Embryonic facial prominence (tissue), 1 donor: Measurements from ENCODE around the gene PRR33.
A peak's percentile ranks its signal among the peaks of the same experiment; 100 is the strongest.

ENCODE experiments used
- DNase-seq: peaks from one replicate; pipeline ENCODE4 v3.0.0-alpha.2; 2016; ENCODE audit errors: extremely low spot score

Gene PRR33

GRCh38 chr11:1927848-1928469 lies 36.3 kb upstream of the PRR33 start:
- no peak for DNase-seq

GRCh38 chr11:1927026-1927847 lies 35.5 kb upstream of the PRR33 start:
- no peak for DNase-seq

DNA sequence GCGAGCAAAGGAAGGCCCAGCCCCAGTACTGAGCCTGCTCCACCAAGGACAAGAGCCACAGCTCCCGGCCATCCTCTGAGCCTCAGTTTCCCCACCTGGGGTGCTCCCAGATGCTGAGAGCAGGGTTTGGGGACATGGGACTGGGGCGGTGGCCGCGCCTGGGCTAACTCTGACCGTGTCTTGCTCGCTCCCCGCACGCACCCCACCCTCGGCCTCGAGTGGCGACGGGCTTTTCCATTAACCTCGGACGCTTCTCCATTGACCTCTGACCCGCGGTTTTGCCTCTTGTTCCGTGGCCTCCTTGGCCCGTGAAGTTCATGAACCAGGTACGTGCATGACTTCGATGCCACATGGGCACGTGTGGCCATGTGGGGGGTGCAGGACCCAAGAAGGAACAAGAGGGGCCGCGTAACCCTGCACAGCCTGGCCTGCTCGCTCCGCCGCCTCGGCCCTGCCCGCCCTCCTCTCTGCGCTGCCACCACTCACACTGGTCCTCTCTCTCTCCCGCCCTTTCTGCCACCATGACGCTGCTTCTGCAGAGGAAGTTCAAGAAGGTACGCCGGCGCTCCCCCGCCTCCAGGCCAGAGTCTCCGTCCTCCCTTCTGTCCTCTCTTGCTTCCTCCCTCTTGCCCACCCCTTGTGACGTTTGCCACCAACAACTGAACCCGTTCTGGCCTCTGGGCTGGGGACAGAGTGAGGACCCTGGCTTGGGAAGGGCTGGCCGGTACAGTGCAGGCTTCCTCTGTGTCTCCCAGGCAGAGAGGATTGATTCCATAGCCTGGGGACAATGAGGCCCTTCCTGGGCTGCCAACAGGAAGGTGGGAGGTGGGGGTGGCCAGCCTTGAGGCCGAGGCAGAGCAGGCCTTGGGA lies 34.7 kb upstream of the PRR33 start:
- no peak for DNase-seq

GRCh38 chr11:1925373-1926155 lies 33.9 kb upstream of the PRR33 start:
- DNase-seq: no peak

DNA sequence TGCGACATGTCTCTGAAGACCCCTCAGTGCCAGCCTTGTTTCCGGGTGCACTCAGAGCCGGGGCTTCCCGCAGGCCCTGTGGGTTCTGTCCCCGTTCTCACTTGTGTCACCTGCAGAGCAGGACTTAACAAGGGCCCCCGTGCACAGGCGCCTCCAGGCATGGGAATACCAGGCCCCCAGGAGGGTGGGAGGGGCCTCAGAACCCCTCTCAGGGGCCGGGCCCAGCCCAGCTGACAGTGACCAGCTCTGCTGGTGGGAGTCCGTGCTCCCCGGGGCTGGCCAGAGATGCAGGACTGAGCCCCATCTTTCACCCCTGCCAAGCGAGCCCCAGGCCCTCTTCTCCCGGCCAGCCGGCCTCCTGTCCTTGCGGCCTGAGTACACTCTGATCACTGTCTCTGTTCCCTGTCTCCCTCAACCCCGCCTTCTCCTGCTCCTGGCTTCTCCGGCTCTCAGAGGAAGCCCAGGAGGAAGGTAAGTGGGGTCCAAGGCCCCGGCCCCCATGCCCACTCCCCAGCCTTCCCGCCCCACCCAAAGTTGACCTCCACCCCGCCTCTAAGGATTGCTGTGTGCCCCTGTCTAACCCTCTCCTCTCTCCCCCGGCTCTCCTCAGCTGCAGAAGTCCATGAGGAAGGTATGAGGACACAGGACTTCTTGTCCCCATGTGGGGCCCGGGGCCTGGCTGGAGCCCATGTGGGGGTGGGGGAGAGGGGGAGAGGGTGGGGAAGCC lies 33.1 kb upstream of the PRR33 start:
- DNase-seq: no peak

GRCh38 chr11:1924181-1924580 lies 32.5 kb upstream of the PRR33 start:
- no peak for DNase-seq

DNA sequence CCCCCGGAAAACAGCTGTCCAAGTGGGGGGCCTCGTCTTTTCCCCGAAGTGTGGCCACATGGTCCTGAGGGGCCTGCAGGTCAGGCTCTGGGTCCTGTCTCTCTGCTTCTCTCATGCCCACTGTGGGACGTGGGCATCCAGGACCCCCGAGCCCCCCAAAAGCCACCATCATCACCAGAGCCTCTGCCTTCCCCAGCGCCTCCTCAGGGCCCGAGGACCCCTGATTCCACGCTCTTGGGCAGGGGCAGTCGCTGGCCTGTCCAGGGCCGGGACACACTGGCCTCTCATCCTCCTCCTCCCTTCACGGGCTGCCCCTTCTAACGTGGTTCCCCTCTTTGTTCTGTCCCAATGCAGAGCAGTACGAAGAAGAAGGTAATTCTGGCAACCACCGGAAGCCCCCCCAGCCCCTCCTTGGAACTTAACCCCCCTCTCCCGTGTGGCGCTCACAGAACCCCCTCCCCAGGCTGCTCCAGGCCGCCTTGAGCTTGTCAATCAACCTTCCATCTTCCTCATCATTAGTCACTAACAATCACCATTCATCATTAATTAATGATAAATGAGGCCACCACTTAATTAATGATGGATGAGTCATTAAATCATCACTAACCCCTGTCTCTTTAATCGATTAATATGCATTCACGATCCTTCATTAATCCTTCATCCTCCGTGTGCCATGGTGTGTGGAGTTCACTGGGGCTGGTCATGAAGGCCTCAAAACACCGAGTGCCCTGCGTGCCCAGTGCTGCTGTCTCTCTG lies 31.7 kb upstream of the PRR33 start:
- DNase-seq: no peak

- DNase-seq: no peak
Measured at GRCh38 chr11:1922481-1923081, 30.9 kb upstream of the PRR33 start.

DNA sequence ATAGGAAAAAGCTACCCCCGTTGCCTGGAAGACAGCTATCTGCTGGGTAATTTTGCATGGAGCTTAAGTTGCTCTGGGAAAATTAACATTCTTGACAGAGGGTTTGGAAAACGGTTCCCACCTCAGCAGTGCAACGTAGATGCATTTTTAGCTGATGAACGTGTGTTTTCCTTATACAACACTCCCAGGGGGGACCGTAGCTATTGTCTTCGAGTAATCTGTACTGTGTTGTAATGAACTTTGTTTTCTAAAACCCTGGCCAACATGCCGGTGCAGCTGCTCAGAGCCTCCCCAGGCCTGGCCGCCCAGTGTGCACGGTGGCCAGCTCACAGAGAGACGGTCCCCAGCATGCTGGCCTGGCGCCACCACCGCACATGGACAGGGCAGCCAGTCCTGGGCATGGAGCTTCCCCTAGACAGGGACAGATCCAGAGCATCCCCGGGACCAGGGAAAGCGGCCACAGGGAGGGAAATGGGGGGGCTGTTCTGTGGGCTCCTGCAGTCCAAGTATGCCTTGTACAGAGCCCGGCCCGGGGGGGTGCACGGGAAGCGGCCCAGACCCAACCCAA lies 30.0 kb upstream of the PRR33 start:
- DNase-seq: peak; percentile 53

- no peak for DNase-seq
Measured at GRCh38 chr11:1920909-1921573, 29.3 kb upstream of the PRR33 start.

- DNase-seq: no peak
Measured at GRCh38 chr11:1920128-1920908, 28.6 kb upstream of the PRR33 start.

DNA sequence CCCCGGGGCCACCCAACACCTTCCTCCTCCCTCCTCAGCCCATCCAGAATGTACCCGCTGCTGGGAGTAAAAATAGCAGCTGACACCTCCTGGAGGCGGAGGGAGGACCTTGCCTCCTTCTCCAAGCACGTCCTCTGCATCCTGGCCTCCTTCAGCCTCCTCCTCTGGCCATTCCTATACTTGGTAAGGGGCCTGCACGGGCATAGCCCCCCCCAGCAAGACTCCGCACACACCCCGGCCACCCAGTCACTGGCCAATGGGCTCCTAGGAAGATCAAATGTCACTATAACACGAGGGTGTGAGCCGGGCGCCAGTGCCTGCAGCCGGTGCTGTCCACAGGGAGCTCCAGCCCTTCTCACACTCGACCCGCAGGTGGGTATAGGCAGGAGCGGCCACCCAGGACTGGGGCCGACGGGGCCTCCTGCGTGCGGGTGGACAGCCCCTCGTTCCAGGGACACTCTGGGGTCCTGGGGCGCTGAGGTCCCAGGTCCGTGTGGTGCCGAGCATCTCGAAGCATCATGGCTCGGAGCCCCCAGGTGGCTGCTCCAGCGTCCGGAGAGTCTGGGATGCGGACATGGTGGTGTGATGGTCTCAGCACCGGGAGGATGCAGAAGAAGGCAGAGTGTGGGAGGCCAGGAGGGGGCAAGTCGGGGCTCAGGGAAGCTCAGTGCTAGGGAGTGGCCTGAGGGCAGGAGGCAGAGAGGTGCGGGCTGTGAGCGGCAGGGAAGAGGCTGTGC lies 27.9 kb upstream of the PRR33 start, which contains the start of gene TNNT3:
Gene TNNT3 (plus strand): TSS at position 313 of the 737 bp plus-strand sequence. CDS start 3,172 bp downstream, outside the sequence.
- no peak for DNase-seq

DNA sequence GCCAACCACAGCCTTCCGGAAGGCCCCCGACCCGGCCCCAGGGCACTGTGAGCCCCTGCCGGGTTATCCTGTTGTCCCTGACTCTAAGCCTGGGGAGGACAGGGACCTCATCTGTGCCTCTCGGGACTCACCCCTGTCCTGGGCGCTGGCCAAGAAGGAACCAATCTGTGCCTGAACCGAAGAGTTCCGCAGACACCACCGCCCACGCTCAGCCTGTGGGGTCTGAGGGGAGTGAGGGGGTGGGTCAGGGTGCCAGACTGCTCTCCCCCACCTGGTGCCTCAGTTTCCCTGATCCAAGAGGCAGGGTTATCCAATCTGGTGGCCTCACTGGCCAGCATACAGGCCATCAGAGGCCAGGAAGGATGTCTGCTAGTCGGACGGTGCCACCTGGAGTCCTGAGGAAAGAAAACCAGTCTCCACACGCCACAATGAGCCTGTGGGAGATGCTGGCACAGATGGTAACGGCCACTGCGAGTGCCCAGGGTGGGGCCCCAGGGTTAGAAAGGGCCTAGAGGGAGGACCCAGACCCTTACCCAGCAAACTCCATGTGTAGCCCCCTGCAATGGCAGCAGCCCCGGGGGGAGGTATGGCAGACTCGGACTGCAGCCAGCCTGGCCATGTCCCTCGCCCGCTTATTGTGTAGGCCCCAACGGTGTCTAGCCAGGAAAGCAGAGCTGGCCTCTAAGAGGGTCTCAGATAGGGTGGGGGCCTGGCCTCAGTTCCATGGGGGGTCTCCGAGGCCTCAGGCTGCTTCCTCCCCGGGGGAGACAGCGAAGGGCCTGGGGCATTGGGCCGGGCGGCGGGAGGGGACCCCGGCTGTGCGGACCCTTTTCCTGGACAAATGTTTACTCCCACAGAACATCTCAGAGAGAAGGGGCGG lies 27.0 kb upstream of the PRR33 start:
- DNase-seq: no peak

- DNase-seq: no peak
Measured at GRCh38 chr11:1917523-1918435, 26.1 kb upstream of the PRR33 start.

- no peak for DNase-seq
Measured at GRCh38 chr11:1916986-1917522, 25.4 kb upstream of the PRR33 start.
